Adrenal gland (tissue), 12 donors: Measurements from ENCODE around the gene FOXA3. TPM values are rescaled to one million over a fixed set of nuclear protein-coding genes. Genes with fewer than 3 reads are reported as not detected.
A peak's percentile ranks its signal among the peaks of the same experiment; 100 is the strongest.

ENCODE experiments used
- DNase-seq, 7 donors: peaks; one replicate each; pipeline ENCODE4 v3.0.0-alpha.2; 2019 to 2020
- H3K27ac ChIP-seq, 5 donors: fragments of 200-600 bp; sonication (generic) in 4 of 5; 1 replicate in 3 of 5; 2 replicates in 2 of 5; pipeline versions ENCODE4 v1.5.1 to v1.8.0; 2016 to 2020; ENCODE audit warnings: mild to moderate bottlenecking in 1 of 5
- H3K27me3 ChIP-seq: fragments of 200-600 bp; 2 replicates; pipeline ENCODE4 v1.8.0; 2021
- H3K36me3 ChIP-seq, 2 donors: fragments of 200-600 bp; replicated peaks in 1 of 2; 1 replicate in 1 of 2; 2 replicates in 1 of 2; pipeline versions ENCODE4 v1.5.1 to v1.8.0; 2018 to 2022
- H3K4me1 ChIP-seq, 2 donors: fragments of 200-600 bp; replicated peaks in 1 of 2; 1 replicate in 1 of 2; 2 replicates in 1 of 2; pipeline versions ENCODE4 v1.5.1 to v1.8.0; 2018 to 2021
- H3K4me3 ChIP-seq, 4 donors: fragments of 200-600 bp; sonication (generic) in 3 of 4; one replicate each; pipeline ENCODE4 v1.5.1; 2016 to 2018
- H3K9me3 ChIP-seq, 3 donors: fragments of 200-600 bp; sonication (generic) in 1 of 3; replicated peaks in 1 of 3; 1 replicate in 2 of 3; 2 replicates in 1 of 3; pipeline versions ENCODE4 v1.5.1 to v1.8.0; 2016 to 2021
- POLR2A ChIP-seq, 2 donors: fragments of 450-650 bp; IDR thresholded peaks; one replicate each; pipeline ENCODE4 v1.6.1; 2017; ENCODE audit warnings: antibody characterized with exemption in 2 of 2, mild to moderate bottlenecking in 2 of 2, moderate library complexity in 1 of 2
- WGBS, 4 donors: extraction: QIAGEN DNeasy Blood & Tissue Kit in 2 of 4; methylation state at CpG; one replicate each; pipeline versions ENCODE4 v1.1.5 to v1.1.7; 2013 to 2017; 5-methylcytosine and 5-hydroxymethylcytosine counted together
- intact Hi-C, 2 donors: fragments of 100-400 bp; cut with DNase I; formaldehyde crosslinking; loops; one replicate each; pipeline versions ENCODE4 v1.14.1 to v1.15.0; 2022 to 2023
- polyA plus RNA-seq, 3 donors: library from polyadenylated mRNA; stranded (reverse); fragments of 200-250 nt in 2 of 3; fragments of 350-450 nt in 1 of 3; fragmentation: Illumina TruSeq in 1 of 3; extraction: RNeasy Lipid Tissue Mini Kit (QIAGEN cat#74804) in 1 of 3; gene quantifications; one replicate each; pipeline ENCODE4 v1.2.3, GENCODE V29; 2013 to 2014
- total RNA-seq, 9 donors: library from RNA; depleted of rRNA in 4 of 9; stranded (reverse); fragments of >200 nt in 4 of 9; fragments of 120-200 nt in 1 of 9; fragmentation: NEBNext Ultra II Directional in 1 of 9; extraction: Animal tissue kit (Norgen Biotek cat#: 25700) in 1 of 9; gene quantifications; one replicate each; pipeline versions ENCODE4 v1.1.0 to v1.2.4, GENCODE V29; 2013 to 2023
- TF ChIP-seq, protein P1 (sequence below), 6 experiments: fragments of 450-650 bp in 4 of 6; fragments of 200-600 bp in 2 of 6; sonication (generic) in 1 of 6; IDR thresholded peaks; 1 replicate in 5 of 6; 2 replicates in 1 of 6; pipeline versions ENCODE4 v1.5.1 to v1.8.0; 2016 to 2021; ENCODE audit warnings: antibody characterized with exemption in 6 of 6, mild to moderate bottlenecking in 2 of 6, moderate library complexity in 1 of 6
- donor health status: healthy with polysubstance abuse.
- donor health status: Bipolar disorder and iron deficiency.
- donor health status: DM: yes; HTN: yes; CAD: no.
- donor health status: DM: no; HTN: no; CAD: no.
- donor health status: DM: no; HTN: no; CAD: no.
- donor health status: DM: yes; HTN: yes; CAD: no.

FOXA3 gene
- total and polyA plus RNA-seq, 12 donors, result 0.03 to 0.94 TPM; not detected in 10

GRCh38 chr19:45897261-45897812 is 33.2 kb downstream of the FOXA3 start:
- TF ChIP-seq POLR2A (IDR thresholded peaks at IDR 0.05), result no peak
- TF ChIP-seq, protein P1, sequence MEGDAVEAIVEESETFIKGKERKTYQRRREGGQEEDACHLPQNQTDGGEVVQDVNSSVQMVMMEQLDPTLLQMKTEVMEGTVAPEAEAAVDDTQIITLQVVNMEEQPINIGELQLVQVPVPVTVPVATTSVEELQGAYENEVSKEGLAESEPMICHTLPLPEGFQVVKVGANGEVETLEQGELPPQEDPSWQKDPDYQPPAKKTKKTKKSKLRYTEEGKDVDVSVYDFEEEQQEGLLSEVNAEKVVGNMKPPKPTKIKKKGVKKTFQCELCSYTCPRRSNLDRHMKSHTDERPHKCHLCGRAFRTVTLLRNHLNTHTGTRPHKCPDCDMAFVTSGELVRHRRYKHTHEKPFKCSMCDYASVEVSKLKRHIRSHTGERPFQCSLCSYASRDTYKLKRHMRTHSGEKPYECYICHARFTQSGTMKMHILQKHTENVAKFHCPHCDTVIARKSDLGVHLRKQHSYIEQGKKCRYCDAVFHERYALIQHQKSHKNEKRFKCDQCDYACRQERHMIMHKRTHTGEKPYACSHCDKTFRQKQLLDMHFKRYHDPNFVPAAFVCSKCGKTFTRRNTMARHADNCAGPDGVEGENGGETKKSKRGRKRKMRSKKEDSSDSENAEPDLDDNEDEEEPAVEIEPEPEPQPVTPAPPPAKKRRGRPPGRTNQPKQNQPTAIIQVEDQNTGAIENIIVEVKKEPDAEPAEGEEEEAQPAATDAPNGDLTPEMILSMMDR (IDR thresholded peaks at IDR 0.05), result no peak
- no peak for DNase-seq
- WGBS, 4 donors, result 78 to 95% (median 92%) methylated on average over 5 to 8 of the region's 8 CpGs
- no peak overlapping the region for H3K4me3 ChIP-seq
- H3K27me3 ChIP-seq, result no peaks in the 10 kb centered on the region
- H3K36me3 ChIP-seq, result peaks cover 0 to 36% of the 10 kb centered on the region in 2 donors
- intact Hi-C loops, result no loop called here
- no peak overlapping the region for H3K27ac ChIP-seq
- H3K9me3 ChIP-seq, result no peaks in the 10 kb centered on the region
- peaks cover 16 to 20% of the 10 kb centered on the region in 2 donors for H3K4me1 ChIP-seq

- no peaks in the 10 kb centered on the region for H3K27me3 ChIP-seq
- no peak overlapping the region for H3K4me3 ChIP-seq
- peaks cover 0 to 35% of the 10 kb centered on the region in 2 donors for H3K36me3 ChIP-seq
- intact Hi-C loops, result no loop called here
- no peak for DNase-seq
- TF ChIP-seq, protein P1 (IDR thresholded peaks at IDR 0.05), result no peak
- no peak for TF ChIP-seq POLR2A (IDR thresholded peaks at IDR 0.05)
- no peaks in the 10 kb centered on the region for H3K9me3 ChIP-seq
- H3K4me1 ChIP-seq, result peaks cover 16 to 20% of the 10 kb centered on the region in 2 donors
- 93 to 95% (median 93%) methylated on average over 6 to 7 of the region's 7 CpGs for WGBS, 4 donors
- H3K27ac ChIP-seq, result no peak overlapping the region
These were observed 35.1 kb downstream of the FOXA3 start for GRCh38 chr19:45899253-45899652.

DNA sequence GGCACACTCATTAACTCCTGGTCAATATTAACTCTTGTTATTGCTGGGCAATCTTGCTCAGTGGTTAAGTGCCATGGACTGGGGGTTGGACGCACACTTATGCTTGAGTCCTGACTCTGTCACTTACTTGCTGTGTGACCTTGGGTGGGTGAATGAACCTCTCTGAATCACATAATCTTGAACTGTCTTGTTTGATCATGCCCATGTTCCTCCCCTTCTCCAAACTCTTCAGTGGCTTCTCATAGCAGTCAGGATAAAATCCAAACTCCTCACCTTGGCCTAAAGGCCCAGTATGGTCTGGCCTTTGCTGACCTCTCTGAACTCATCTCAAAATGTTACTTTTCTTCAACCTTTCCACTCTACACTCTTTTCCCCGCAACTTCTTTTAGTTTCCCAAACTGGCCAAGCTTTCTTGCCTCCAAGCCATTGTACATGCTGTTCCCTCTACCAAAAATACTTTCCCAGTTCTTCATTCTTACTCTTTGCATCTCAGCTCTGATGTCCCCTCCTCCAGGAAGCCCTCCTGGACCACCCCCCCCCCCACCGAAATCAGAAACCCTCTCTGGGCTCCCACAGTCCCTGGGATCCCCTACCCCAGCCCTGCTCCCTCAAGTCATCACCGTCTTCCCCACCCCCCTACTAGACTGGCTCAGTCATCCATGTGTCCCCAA is 35.9 kb downstream of the FOXA3 start:
- Histone ChIP-seq H3K9me3 (no peaks in the 10 kb centered on the region), H3K4me1 (peaks cover 16 to 20% of the 10 kb centered on the region in 2 donors), H3K27ac (peak overlapping the region in 2 of 5 donors; percentile 10 to 75), H3K4me3 (no peak overlapping the region), H3K27me3 (no peaks in the 10 kb centered on the region), H3K36me3 (peaks cover 0 to 27% of the 10 kb centered on the region in 2 donors)
- DNase-seq, result no peak
- intact Hi-C loops, result no loop called here
- TF ChIP-seq POLR2A (IDR thresholded peaks at IDR 0.05), result no peak
- TF ChIP-seq, protein P1 (IDR thresholded peaks at IDR 0.05), result no peak
- WGBS, 4 donors, result 74 to 81% (median 76%) methylated on average over 4 of the region's 4 CpGs

DNA sequence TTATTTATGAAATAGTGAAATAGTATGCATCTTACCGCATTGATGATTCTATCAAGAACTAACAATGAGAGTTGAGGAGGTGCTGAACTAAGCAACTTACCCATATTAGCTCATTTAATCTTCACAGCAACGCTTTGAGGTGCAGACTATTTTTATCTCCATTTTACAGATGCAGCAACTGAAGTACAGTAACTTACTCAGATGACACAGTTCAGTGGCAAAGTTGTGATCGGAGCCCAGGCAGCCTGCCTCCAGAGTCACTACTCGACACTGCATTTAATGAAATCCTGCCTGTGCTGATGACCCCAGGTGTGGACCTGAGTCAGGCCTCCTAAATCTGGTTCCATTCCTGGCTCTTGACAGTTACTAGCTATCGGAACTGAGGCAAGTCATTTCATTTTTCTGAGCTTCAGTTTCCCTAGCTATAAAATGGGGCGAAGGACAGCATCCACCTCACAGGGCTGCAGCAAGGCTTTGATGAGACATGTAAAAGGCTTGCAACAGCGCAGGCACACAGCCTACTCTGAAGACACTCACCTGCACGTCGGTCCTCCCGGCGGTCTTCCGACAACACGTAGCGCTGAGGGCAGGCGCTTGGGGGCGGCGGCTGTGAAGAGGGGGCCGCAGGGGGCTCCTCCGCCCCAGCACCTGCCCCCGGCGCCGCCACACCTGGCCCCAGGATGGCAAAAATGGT is 36.8 kb downstream of the FOXA3 start:
- intact Hi-C loops, result no loop called here

More for the DNA sequence above, 36.8 kb downstream of the FOXA3 start:
- Histone ChIP-seq H3K27ac (peak overlapping the region in 3 of 5 donors; percentile 10 to 75 (median 50)), H3K9me3 (no peaks in the 10 kb centered on the region), H3K27me3 (no peaks in the 10 kb centered on the region), H3K4me1 (peaks cover 16 to 20% of the 10 kb centered on the region in 2 donors), H3K4me3 (peak overlapping the region in 2 of 4 donors; percentile 50 to 83), H3K36me3 (peaks cover 0 to 20% of the 10 kb centered on the region in 2 donors)
- TF ChIP-seq POLR2A (IDR thresholded peaks at IDR 0.05), result no peak
- TF ChIP-seq, protein P1 (IDR thresholded peaks at IDR 0.05), result no peak
- no peak for DNase-seq
- WGBS, 4 donors, result 35 to 61% (median 47%) methylated on average over 7 to 22 of the region's 22 CpGs
